Esophagus (tissue), 2 donors: ENCODE data around the gene THSD7A. TPM values are rescaled to one million over a fixed set of nuclear protein-coding genes. Genes with fewer than 3 reads are reported as not detected.

ENCODE experiments used
- H3K27ac ChIP-seq, 2 donors: one replicate each; pipeline ENCODE4 v1.5.1; 2013; ENCODE audit warnings: low read depth in 2 of 2, mild to moderate bottlenecking in 2 of 2, inconsistent platforms in 1 of 2, low read length in 1 of 2, moderate library complexity in 1 of 2
- H3K27me3 ChIP-seq, 2 donors: one replicate each; pipeline ENCODE4 v1.6.1; 2013; ENCODE audit warnings: low read length in 2 of 2, control low read depth in 1 of 2, mild to moderate bottlenecking in 1 of 2; ENCODE audit not compliant: insufficient read depth in 2 of 2, control insufficient read depth in 1 of 2
- H3K36me3 ChIP-seq, 2 donors: one replicate each; pipeline ENCODE4 v1.6.1; 2013; ENCODE audit warnings: low read length in 1 of 2; ENCODE audit not compliant: control insufficient read depth in 2 of 2, insufficient read depth in 2 of 2
- H3K4me1 ChIP-seq, 2 donors: one replicate each; pipeline ENCODE4 v1.6.1; 2013; ENCODE audit warnings: low read length in 1 of 2; ENCODE audit not compliant: control insufficient read depth in 2 of 2, insufficient read depth in 2 of 2
- H3K4me3 ChIP-seq, 2 donors: one replicate each; pipeline ENCODE4 v1.5.1; 2013; ENCODE audit warnings: low read length in 2 of 2, mild to moderate bottlenecking in 2 of 2, low read depth in 1 of 2, moderate library complexity in 1 of 2
- H3K9me3 ChIP-seq, 2 donors: one replicate each; pipeline ENCODE4 v1.6.1; 2013; ENCODE audit warnings: mild to moderate bottlenecking in 2 of 2, low read depth in 1 of 2, low read length in 1 of 2, moderate library complexity in 1 of 2; ENCODE audit not compliant: control insufficient read depth in 2 of 2, insufficient read depth in 1 of 2
- WGBS, 2 donors: extraction: QIAGEN DNeasy Blood & Tissue Kit; methylation state at CpG; one replicate each; pipeline ENCODE4 v1.1.7; 2013; 5-methylcytosine and 5-hydroxymethylcytosine counted together
- polyA plus RNA-seq, 2 donors: library from polyadenylated mRNA; stranded (reverse); fragments of 200-250 nt; gene quantifications; one replicate each; pipeline ENCODE4 v1.2.3, GENCODE V29; 2013
- donor health status: healthy with polysubstance abuse.
- donor health status: Bipolar disorder and iron deficiency.

The THSD7A gene
- polyA plus RNA-seq, 2 donors = 0.18 to 0.20 TPM

- H3K36me3 ChIP-seq = no peaks in the 10 kb centered on the region
- H3K27me3 ChIP-seq = no peaks in the 10 kb centered on the region
- H3K27ac ChIP-seq = no peak overlapping the region
- H3K4me3 ChIP-seq = no peak overlapping the region
- no peaks in the 10 kb centered on the region for H3K4me1 ChIP-seq
- H3K9me3 ChIP-seq = no peaks in the 10 kb centered on the region
Observed at GRCh38 chr7:11591943-11592342, 240.1 kb downstream of the THSD7A start.

- Histone ChIP-seq H3K27ac (no peak overlapping the region), H3K9me3 (no peaks in the 10 kb centered on the region), H3K27me3 (no peaks in the 10 kb centered on the region), H3K4me3 (no peak overlapping the region), H3K4me1 (no peaks in the 10 kb centered on the region), H3K36me3 (no peaks in the 10 kb centered on the region)
- WGBS, 2 donors = 74 to 76% methylated on average over 6 of the region's 6 CpGs
Observed at GRCh38 chr7:11591055-11591633, 240.9 kb downstream of the THSD7A start.

- no peaks in the 10 kb centered on the region for H3K4me1 ChIP-seq
- no peaks in the 10 kb centered on the region for H3K9me3 ChIP-seq
- no peak overlapping the region for H3K27ac ChIP-seq
- H3K36me3 ChIP-seq = no peaks in the 10 kb centered on the region
- 80 to 84% methylated on average over 4 of the region's 4 CpGs for WGBS, 2 donors
- no peaks in the 10 kb centered on the region for H3K27me3 ChIP-seq
- no peak overlapping the region for H3K4me3 ChIP-seq
Observed at GRCh38 chr7:11589251-11589650, 242.7 kb downstream of the THSD7A start.

- Histone ChIP-seq H3K27ac (no peak overlapping the region), H3K36me3 (no peaks in the 10 kb centered on the region), H3K9me3 (no peaks in the 10 kb centered on the region), H3K4me3 (no peak overlapping the region), H3K27me3 (no peaks in the 10 kb centered on the region), H3K4me1 (no peaks in the 10 kb centered on the region)
- WGBS, 2 donors = 52 to 75% methylated on average over 1 of the region's 1 CpG
Observed at GRCh38 chr7:11587814-11588213, 244.2 kb downstream of the THSD7A start.

- Histone ChIP-seq H3K27me3 (no peaks in the 10 kb centered on the region), H3K36me3 (no peaks in the 10 kb centered on the region), H3K27ac (no peak overlapping the region), H3K4me3 (no peak overlapping the region), H3K4me1 (no peaks in the 10 kb centered on the region), H3K9me3 (no peaks in the 10 kb centered on the region)
- WGBS, 2 donors = 71 to 77% methylated on average over 2 of the region's 2 CpGs
Observed at GRCh38 chr7:11587048-11587447, 244.9 kb downstream of the THSD7A start.

GRCh38 chr7:11584406-11585031 lies 247.5 kb downstream of the THSD7A start:
- H3K36me3 ChIP-seq = no peaks in the 10 kb centered on the region
- no peaks in the 10 kb centered on the region for H3K4me1 ChIP-seq
- H3K9me3 ChIP-seq = no peaks in the 10 kb centered on the region
- 35% methylated on average over 2 of the region's 2 CpGs for WGBS, 2 donors
- no peaks in the 10 kb centered on the region for H3K27me3 ChIP-seq
- no peak overlapping the region for H3K27ac ChIP-seq
- no peak overlapping the region for H3K4me3 ChIP-seq

- Histone ChIP-seq H3K36me3 (no peaks in the 10 kb centered on the region), H3K9me3 (no peaks in the 10 kb centered on the region), H3K4me3 (no peak overlapping the region), H3K4me1 (no peaks in the 10 kb centered on the region), H3K27me3 (no peaks in the 10 kb centered on the region), H3K27ac (no peak overlapping the region)
- 86 to 90% methylated on average over 4 of the region's 4 CpGs for WGBS, 2 donors
Observed at GRCh38 chr7:11579141-11579540, 252.9 kb downstream of the THSD7A start.

GRCh38 chr7:11576310-11576709 lies 255.7 kb downstream of the THSD7A start:
- Histone ChIP-seq H3K4me3 (no peak overlapping the region), H3K9me3 (no peaks in the 10 kb centered on the region), H3K27me3 (no peaks in the 10 kb centered on the region), H3K27ac (no peak overlapping the region), H3K4me1 (no peaks in the 10 kb centered on the region), H3K36me3 (no peaks in the 10 kb centered on the region)
- 89 to 98% methylated on average over 4 of the region's 4 CpGs for WGBS, 2 donors

- H3K27ac ChIP-seq = no peak overlapping the region
- 68 to 74% methylated on average over 1 of the region's 1 CpG for WGBS, 2 donors
- no peaks in the 10 kb centered on the region for H3K36me3 ChIP-seq
- H3K9me3 ChIP-seq = no peaks in the 10 kb centered on the region
- H3K27me3 ChIP-seq = no peaks in the 10 kb centered on the region
- H3K4me1 ChIP-seq = no peaks in the 10 kb centered on the region
- no peak overlapping the region for H3K4me3 ChIP-seq
Observed at GRCh38 chr7:11573128-11573750, 258.8 kb downstream of the THSD7A start.
